ENCODE data around the gene ITPK1.

Gene ITPK1

GRCh38 chr14:92927349-92928257 is 188.1 kb downstream of the ITPK1 start:
- H3K27ac ChIP-seq = peak overlapping the region in 1 of 21 experiments; percentile 59
- no peak overlapping the region for H3K4me3 ChIP-seq

- H3K27ac ChIP-seq = peak overlapping the region in 1 of 21 experiments; percentile 59
Measured at GRCh38 chr14:92926931-92927330, 188.8 kb downstream of the ITPK1 start.

GRCh38 chr14:92926180-92926845 is 189.4 kb downstream of the ITPK1 start:
- Histone ChIP-seq H3K4me3 (no peak overlapping the region), H3K27ac (peak overlapping the region in 1 of 21 experiments; percentile 59)

More at GRCh38 chr14:92926931-92927330, 188.8 kb downstream of the ITPK1 start:
- no peak overlapping the region for H3K4me3 ChIP-seq

GRCh38 chr14:92925446-92925845 is 190.3 kb downstream of the ITPK1 start:
- H3K4me3 ChIP-seq = no peak overlapping the region
- H3K27ac ChIP-seq = peak overlapping the region in 1 of 21 experiments; percentile 21

- peak overlapping the region in 1 of 7 experiments; percentile 39 for H3K4me3 ChIP-seq
Measured at GRCh38 chr14:92924247-92924646, 191.5 kb downstream of the ITPK1 start.

GRCh38 chr14:92923744-92924103 is 192.0 kb downstream of the ITPK1 start:
- no peak overlapping the region for H3K27ac ChIP-seq

More at GRCh38 chr14:92924247-92924646, 191.5 kb downstream of the ITPK1 start:
- H3K27ac ChIP-seq = peak overlapping the region in 1 of 21 experiments; percentile 38

GRCh38 chr14:92922883-92923743 is 192.6 kb downstream of the ITPK1 start, which contains the start of gene CHGA:
CHGA (plus strand) TSS chr14:92923150; CDS start chr14:92923360, 210 bp downstream.
- peak within 1 kb of the TSS in 2 of 7 experiments; percentile 30 to 39 for H3K4me3 ChIP-seq
- peak within 1 kb of the TSS in 1 of 21 experiments; percentile 9 for H3K27ac ChIP-seq

More at GRCh38 chr14:92923744-92924103, 192.0 kb downstream of the ITPK1 start:
- peak overlapping the region in 2 of 7 experiments; percentile 30 to 39 for H3K4me3 ChIP-seq

- Histone ChIP-seq H3K4me3 (no peak overlapping the region), H3K27ac (no peak overlapping the region)
Measured at GRCh38 chr14:92922155-92922735, 193.5 kb downstream of the ITPK1 start.

- Histone ChIP-seq H3K4me3 (no peak overlapping the region), H3K27ac (no peak overlapping the region)
Measured at GRCh38 chr14:92920001-92920400, 195.7 kb downstream of the ITPK1 start.

- no peak overlapping the region for H3K4me3 ChIP-seq
- peak overlapping the region in 1 of 21 experiments; percentile 66 for H3K27ac ChIP-seq
Measured at GRCh38 chr14:92917956-92918355, 197.8 kb downstream of the ITPK1 start.

GRCh38 chr14:92917041-92917940 is 198.4 kb downstream of the ITPK1 start:
- Histone ChIP-seq H3K4me3 (no peak overlapping the region), H3K27ac (peak overlapping the region in 1 of 21 experiments; percentile 66)

- H3K27ac ChIP-seq = no peak overlapping the region
Measured at GRCh38 chr14:92916201-92916600, 199.5 kb downstream of the ITPK1 start.

GRCh38 chr14:92914087-92914656 is 201.6 kb downstream of the ITPK1 start:
- Histone ChIP-seq H3K27ac (no peak overlapping the region), H3K4me3 (no peak overlapping the region)

More at GRCh38 chr14:92916201-92916600, 199.5 kb downstream of the ITPK1 start:
- no peak overlapping the region for H3K4me3 ChIP-seq

GRCh38 chr14:92907316-92907911 is 208.3 kb downstream of the ITPK1 start:
- no peak overlapping the region for H3K27ac ChIP-seq

GRCh38 chr14:92906823-92907222 is 208.9 kb downstream of the ITPK1 start:
- H3K4me3 ChIP-seq = no peak overlapping the region
- no peak overlapping the region for H3K27ac ChIP-seq

More at GRCh38 chr14:92907316-92907911, 208.3 kb downstream of the ITPK1 start:
- H3K4me3 ChIP-seq = no peak overlapping the region

- H3K27ac ChIP-seq = no peak overlapping the region
- no peak overlapping the region for H3K4me3 ChIP-seq
Measured at GRCh38 chr14:92906420-92906819, 209.3 kb downstream of the ITPK1 start.

GRCh38 chr14:92905667-92906066 is 210.1 kb downstream of the ITPK1 start:
- no peak overlapping the region for H3K4me3 ChIP-seq
- no peak overlapping the region for H3K27ac ChIP-seq

Measured in skin epidermis (tissue), 12 donors.